HG03439 (cell line): ENCODE results near the gene PPP1CC.
"Not testable (repeated sequence)": the region's sequence is repeated elsewhere in the genome, so short reads cannot be mapped to it uniquely, and the experiment has no call there.

ENCODE experiments used
- ATAC-seq: cut with Tn5 transposase; IDR thresholded peaks from one replicate; pipeline ENCODE4 v1.9.1; 2021; ENCODE audit warnings: mild to moderate bottlenecking, moderate library complexity; ENCODE audit not compliant: unreplicated experiment

Gene PPP1CC

DNA sequence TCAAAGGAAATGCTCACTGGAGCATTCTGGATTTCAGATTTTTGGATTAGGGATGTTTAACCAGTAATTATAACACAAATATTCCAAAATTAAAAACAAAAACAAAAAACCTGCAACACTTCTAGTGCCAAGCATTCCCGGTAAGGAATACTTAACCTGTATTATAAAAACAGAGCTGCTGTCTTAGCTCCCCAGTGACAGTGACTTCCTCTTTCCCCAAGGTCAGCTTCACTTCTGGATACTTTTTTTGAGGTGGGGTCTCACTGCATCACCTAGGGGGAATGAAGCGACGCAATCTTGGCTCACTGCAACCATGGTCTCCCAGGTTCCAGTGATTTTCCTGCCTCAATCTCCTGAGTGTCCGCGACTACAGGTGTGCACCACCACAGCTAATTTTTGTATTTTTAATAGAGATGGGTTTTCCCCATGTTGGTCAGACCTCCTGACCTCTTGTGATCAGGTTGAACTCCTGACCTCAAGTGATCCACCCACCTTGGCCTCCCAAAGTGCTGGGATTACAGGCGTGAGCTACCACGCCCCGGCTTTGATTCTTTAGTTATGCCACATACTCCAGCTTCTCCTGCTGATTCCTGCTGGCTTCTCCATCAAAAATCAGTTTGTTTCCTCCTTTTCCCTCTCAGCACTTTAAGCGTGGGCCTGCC, 15.9 kb downstream of the PPP1CC start:
- no peak for ATAC-seq

DNA sequence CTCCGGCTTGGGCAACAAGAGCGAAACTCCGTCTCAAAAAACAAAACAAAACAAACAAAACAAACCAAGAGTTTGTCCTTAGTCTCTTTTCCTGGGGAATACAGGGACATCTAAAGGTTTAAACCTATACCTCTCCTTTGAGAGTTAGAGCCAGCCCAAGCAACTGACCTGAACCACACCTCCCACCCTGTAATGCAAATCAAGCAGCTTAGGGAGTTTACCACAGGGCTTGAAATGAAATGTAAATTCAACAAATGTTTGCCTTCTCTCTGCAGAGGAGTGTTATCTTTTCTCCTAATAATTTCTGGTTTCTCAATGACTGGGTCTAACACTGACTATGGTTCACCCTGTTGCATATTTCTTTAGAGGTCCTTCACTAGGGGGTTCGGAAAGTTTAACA, 16.7 kb downstream of the PPP1CC start:
- ATAC-seq = no peak

DNA sequence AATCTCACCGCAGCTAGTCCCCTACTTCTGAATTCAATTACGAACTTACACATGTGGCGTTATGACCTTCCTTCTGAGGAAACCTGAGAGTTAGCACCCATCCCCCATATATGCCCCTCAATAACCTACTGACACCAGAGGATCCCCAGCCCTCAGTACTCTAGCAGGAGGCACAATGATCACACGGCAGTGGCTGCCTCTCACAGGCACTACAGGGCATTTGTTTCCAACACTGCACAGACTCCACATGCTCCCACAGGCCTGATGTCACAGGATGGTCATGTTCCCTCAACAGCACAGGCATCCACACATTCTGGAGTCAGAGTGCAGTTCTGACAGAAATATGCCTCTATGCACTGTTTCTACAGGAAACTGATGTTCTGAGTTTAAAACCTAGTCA, 17.4 kb downstream of the PPP1CC start:
- no peak for ATAC-seq

DNA sequence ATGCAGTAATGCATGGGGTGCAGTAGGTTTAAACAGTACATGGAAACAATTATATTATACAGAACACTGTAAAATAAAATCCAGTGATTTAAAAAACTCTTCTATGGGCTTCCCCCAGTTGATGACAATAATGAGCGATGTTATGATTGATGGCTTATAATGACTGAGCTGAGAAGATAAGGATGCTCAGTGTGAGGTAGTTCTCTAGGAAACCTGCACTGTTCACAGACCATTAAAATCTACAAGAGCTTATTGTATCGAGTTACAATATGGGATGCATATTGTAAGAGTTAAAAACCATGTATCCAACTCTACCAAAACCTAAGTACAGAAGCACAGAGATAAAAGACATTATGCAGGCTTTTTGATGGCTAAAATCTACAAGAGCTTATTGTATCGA, 19.8 kb downstream of the PPP1CC start:
- ATAC-seq = not testable (repeated sequence)

DNA sequence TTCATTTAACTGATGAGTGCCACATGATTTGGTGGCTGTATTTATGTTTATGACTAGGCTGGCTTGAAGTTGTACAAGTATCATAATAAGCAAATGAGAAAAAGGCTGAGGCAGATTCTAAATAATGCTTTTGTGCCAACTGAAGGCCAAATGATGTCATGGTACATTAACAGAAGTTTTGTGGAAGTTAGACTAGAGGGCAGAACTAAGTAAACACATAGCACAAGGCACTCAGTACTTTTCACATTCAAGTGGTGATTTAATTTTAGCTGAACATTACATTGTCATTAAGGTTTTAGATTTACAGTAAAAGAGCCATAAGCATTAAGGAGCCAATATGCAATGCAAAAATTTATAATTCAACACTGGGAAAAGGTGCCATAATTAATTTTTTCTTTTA, 21.1 kb downstream of the PPP1CC start:
- ATAC-seq = no peak

DNA sequence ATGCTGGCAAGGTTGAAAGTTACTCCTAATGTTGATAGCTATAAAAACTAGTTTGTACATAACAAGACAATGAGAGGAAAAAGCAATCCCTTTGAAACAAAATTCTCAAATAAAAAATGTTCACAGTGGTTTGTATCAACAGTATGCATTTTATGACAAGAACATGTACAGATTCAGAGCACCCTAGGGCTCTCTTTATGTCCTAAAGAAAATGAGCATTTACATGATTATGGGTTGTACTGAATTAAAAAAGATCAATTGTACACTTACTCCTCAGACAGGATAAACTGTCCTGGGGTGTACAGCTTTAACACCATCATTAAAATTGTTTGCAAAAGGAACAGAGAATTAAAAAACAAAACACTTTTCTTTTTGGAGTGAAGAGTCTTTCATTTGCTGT, 22.2 kb downstream of the PPP1CC start:
- ATAC-seq = no peak

DNA sequence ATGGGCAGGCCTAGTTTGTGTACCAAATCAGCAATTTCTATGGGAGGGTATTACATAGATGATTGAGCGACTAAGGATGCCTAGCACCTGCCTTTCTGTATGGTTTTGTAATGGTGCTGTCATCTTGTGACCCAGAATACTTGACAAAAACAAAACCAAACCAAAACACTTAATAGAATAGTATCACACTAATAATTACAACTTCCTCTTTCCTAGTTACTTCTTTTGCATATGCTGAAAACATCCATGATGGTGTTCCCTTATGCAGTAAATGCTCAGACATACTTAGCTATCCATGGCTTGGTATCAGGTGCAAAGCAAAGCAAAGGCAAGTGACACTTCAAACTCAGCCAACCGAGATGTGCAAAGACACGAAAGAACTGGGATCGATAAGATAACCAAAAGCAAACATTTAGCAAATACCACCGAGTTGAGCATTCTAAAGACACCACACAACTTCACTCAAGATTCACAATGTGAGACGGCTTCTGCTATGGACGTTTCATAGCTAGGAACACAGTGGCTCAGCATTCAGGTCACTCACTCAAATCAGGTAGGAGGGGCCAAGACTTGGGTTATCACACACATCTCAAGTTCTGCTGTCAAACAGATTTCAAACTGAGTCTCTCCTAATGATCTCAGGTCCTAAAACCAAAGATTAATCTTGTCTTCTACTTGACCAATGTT, 24.3 kb downstream of the PPP1CC start:
- no peak for ATAC-seq

DNA sequence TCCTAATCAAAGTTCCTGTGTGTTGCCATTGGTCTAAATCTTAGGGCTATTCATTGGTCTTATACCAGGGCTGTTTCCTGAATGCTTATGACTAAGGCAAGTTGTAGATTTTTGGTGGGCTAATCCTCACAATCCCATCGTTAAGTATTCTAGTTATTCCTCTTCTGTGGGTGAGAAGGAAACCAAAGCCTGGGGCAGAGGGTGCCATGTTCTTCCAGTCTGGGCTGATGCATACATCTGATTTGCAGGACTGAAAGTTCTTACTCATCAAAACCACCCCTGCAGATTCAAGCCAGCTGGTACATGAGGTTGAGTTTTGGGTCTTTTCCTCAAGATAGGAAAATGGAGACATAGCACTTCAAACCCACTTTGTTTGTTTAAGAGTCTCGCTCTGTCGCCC, 25.7 kb downstream of the PPP1CC start:
- no peak for ATAC-seq

DNA sequence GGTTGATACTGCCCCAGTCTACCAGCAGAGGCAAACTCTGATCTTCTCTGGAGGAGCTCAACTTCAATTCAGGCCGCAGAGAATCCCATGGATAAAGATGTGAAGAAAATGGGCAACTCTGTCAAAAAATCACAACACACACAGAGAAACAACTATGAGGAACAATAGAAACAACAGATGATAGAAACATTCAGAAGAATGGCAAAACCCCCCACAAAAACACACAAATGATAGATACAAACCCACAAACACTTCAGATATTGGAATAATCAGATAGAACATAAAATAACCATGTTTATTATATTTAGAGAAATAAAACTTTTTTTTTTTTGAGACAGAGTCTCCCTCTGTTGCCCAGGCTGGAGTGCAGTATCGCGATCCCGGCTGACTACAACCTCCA, 33.8 kb downstream of the PPP1CC start:
- no peak for ATAC-seq

DNA sequence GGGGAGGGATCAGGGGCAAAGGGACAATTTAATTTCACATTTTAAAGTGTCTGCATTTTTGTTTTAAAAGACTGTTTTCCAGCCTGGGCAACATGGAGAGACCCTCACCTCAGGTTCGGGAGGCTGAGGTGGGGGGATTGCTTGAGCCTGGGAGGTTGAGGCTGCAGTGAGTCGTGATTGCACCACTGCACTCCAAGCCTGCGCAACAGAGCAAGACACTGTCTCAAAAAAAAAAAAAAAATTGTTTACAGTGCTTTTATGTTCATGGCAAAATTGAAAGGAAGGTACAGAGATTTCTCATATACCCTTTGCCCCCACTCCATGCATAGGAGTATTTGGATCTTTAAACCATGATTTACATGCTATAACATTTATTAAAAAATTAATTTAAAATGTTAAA, 37.4 kb downstream of the PPP1CC start:
- no peak for ATAC-seq

DNA sequence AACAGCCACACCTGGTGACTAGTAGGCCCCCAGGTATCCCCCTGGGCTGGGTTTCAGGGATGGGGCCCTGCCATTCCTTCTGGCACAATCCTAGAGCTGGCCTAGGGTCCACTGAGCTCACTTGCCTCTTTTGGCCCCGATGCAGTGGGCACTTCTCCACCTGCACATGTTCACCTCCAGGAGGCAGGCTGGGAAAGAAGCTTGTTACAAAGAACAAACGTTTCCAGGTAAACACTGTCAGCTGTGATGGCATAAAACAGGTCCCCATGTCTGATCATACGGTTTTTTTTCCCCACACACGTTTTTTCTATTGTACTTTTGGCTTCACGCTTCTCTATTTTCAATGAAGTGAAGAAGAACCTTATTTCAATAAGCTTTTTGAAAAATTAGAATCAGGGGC, 37.9 kb downstream of the PPP1CC start:
- ATAC-seq = no peak

DNA sequence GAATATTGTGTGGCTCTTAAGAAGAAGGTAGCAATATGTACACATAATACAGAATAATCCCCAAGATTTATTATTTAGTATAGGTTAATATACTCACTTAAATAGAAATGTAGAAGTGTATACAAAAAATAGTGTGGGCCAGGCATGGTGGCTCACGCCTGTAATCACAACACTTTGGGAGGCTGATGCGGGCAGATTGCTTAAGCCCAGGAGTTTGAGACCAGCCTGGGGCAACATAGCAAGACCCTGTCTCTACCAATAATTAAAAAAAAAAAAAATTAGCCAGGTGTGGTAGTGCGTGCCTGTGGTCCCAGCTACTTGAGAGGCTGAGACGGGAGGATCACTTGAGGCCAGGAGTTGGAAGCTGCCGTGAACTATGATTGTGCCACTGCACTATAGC, 38.5 kb downstream of the PPP1CC start:
- ATAC-seq = no peak

DNA sequence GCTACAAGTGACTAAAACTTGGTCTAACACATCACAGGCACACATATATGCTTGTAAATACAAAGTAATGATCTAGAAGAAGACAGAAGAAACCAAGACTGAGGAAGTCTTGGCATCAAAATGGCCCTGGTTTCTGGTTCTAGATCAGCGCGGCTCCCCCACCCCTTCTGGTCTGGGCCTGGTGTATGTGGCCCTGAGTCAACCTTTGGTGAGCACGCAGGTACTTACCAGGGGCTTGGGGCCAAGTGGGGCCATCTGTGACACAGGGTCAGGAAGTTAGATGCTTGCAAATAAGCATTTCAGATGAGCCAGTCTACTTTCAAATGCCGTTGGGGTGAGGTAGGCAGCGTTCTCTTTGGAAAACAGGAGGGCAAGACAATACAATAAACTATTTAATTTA, 40.6 kb downstream of the PPP1CC start:
- ATAC-seq = no peak

DNA sequence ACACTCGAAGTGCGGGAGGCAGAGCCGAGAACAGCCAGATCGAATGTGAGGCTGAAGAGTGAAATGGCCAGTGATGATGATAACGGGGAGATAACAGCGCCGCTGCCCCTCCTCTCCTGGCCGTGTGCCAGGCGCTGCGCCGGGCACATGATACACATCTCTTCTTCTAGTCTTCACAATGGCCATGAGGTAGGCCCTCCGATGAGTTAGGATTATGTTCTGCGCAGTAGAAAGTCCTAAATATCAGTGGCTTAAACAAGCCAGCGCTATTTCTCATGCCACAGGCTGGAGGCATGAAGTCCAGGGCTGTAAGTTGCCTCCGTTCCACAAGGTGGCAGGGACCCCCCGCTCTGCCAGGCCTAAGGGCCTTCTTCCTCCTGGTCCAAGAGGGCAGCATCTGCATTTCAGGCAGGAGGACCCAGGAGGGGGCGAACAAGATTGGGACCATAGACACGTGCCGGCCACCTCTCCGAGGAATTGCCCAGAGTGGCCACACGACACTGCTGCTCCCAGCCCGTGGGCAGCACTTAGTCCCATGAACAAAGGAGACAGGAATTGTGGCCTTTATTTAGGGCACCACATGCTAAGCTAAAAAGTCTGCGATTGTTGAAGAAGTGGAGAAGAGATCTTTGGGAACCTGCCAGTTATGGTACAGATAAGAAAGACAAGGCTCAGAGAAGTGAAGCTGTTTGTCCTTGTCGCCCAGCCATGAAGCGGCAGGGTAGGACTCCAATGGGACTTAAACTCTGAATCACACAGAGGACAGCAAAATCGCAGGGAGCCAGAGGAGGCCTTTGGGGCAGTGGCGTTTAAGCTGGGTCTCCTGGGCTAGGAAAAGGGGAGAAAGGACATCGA, 42.9 kb downstream of the PPP1CC start:
- ATAC-seq = no peak

DNA sequence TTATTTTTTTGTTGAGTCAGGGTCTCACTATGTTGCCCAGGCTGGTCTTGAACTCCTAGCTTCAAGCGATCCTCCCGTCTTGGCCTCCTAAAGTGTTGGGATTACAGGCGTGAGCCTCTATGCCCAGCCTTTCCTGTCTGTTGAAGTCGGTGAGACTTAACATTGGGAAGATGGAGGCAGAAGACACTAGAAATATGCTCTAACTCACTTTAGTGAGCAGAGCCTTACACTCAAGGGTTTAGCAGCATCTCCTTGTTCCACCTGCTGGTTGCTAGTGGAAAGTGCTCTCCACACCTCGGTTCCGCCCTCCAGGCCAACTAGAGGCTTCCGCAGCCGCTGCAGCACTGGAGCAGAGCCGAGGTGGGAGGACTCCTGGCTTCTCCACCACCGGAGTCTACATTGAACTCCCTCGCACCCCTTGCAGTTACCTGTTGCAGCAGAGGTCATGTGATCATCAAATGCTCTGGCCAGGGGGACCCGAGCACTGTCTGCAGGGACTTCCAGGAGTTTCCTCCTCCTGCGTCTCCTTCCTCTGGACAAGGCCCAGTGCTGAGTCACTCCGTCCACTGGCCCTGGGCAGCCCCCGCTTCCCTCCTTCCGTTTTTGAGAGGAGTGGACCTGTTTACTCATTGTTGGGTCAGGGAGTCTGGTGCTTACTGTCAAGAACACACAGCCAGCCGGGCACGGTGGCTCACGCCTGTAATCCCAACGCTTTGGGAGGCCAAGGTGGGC, 44.4 kb downstream of the PPP1CC start:
- peak; percentile 77 for ATAC-seq

DNA sequence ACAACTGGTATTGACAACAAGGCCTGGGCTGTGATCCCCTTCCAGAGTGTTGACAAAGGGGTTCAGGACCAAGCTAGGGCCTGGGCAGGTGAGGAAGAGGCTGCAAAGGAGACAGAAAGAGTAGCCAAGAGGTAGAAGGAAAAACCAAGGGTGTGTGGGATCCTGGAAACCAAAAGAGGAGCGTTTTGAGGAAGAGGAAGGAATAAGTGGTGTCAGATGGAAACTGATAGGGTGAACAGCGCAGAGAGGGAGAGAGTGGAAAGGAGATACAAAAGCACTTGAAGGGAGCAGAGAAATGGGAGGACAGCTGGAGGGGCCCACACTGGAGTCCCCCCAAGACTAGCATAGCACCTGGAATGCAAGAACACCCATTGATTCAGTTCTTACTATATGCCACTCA, 45.5 kb downstream of the PPP1CC start:
- no peak for ATAC-seq

DNA sequence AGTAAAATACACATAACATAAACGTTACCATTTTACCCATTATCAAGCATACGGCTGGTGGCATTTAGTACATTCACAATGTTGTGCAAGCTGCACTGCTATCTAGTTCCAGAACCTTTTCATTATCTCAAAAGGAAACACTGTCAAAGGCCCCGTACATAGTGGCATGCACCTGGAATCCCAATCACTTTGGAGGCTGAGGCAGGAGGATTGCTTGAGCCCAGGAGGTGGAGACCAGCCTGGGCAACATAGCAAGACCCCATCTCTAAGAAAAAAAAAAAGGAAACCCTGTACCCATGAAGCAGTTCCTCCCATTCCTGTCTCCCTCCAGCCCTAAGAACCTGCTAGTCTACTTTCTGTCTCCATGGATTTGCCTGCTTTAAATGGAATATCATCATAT, 46.4 kb downstream of the PPP1CC start:
- no peak for ATAC-seq

DNA sequence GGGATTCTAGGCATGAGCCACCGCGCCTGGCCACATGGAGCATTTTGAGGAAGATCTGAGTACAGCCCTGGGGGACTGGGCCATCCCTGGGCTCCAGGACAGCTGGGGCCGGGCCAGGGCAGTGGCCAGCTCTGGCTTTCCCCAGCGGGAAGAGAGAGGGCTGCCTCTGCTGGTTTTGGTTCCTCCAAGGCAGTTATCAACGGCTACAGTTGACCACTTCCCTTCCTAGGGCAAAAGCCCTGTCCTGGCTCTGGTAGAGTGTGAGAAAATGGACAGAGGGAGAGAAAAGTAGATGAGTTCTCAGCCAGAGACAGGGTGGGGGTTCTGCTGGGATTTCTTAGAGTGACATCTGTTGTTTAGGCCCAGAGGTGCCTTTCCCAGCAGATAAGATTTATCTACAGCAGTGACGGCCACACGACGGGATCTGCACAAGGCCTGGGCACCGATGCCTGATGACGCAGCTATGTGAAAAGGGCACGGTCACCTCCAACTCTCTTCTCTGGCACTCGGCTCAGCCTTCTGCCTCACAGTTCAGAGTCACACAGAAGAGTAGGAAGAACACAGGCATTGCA, 48.3 kb downstream of the PPP1CC start:
- ATAC-seq = no peak

DNA sequence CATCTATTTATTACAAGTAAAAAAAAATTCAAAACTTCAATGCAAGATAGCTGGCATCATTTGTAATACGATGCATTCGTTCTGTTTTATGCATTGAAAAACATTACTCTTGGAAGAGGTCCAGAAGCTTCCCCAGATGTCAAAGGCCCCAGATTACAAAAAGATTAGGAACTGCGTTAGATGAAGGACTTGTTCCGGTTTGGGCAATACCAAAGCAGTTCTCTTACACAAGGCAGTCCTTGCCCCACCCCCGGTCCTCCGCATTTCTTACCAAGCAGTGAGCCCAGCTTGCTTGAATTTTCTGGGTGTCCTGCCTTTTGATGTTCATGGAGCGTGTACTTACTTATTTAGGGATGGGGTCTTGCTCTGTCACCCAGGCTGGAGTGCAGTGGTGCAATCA, 49.0 kb downstream of the PPP1CC start:
- ATAC-seq = no peak

DNA sequence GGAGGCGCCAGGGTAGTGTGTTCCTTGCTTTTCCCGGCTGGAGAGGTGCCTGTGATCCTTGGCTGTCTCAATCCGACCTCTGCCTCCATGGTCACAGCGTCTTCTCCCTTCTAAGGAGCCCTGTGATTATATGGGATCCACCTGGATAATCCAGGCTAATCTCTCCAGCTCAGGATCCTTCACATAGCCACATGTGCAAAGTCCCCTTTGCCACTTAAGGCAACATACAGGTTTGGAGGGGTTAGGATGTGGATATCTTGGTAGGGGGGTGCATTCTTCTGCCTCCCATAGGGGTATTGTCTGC, 52.6 kb downstream of the PPP1CC start:
- no peak for ATAC-seq
